Stimulated activated naive CD8-positive, alpha-beta T cell treated with anti-CD3 and anti-CD28 coated beads, Interleukin-15, amount 100 ng/mL, for 72 hours (primary cell): Measurements from ENCODE around the gene PLCB1.
A peak's percentile ranks its signal among the peaks of the same experiment; 100 is the strongest.
"Not testable (repeated sequence)": the region's sequence is repeated elsewhere in the genome, so short reads cannot be mapped to it uniquely, and the experiment has no call there.

Experiments
- ATAC-seq: fragments of 150-1000 bp; cut with Tn5 transposase; 2 replicates; pipeline ENCODE4 v1.10.0; 2021; ENCODE audit warnings: mild to moderate bottlenecking, moderate library complexity
- DNase-seq, 2 donors: peaks; one replicate each; pipeline ENCODE4 v3.0.0; 2021 to 2022
- H3K27ac Mint-ChIP-seq, 2 donors: one replicate each; pipeline ENCODE4 v1.8.0; 2022; ENCODE audit warnings: mild to moderate bottlenecking in 2 of 2, mixed read lengths in 2 of 2, moderate library complexity in 2 of 2
- H3K27me3 Mint-ChIP-seq: one replicate; pipeline ENCODE4 v1.8.0; 2022; ENCODE audit warnings: mixed read lengths
- H3K4me1 Mint-ChIP-seq: one replicate; pipeline ENCODE4 v1.8.0; 2022; ENCODE audit warnings: mild to moderate bottlenecking, mixed read lengths
- H3K4me3 Mint-ChIP-seq, 2 donors: one replicate each; pipeline ENCODE4 v1.8.0; 2022; ENCODE audit warnings: mild to moderate bottlenecking in 2 of 2, mixed read lengths in 2 of 2, moderate library complexity in 1 of 2
- H3K9me3 Mint-ChIP-seq, 2 donors: one replicate each; pipeline ENCODE4 v1.8.0; 2022; ENCODE audit warnings: mixed read lengths in 2 of 2

PLCB1 gene

DNA sequence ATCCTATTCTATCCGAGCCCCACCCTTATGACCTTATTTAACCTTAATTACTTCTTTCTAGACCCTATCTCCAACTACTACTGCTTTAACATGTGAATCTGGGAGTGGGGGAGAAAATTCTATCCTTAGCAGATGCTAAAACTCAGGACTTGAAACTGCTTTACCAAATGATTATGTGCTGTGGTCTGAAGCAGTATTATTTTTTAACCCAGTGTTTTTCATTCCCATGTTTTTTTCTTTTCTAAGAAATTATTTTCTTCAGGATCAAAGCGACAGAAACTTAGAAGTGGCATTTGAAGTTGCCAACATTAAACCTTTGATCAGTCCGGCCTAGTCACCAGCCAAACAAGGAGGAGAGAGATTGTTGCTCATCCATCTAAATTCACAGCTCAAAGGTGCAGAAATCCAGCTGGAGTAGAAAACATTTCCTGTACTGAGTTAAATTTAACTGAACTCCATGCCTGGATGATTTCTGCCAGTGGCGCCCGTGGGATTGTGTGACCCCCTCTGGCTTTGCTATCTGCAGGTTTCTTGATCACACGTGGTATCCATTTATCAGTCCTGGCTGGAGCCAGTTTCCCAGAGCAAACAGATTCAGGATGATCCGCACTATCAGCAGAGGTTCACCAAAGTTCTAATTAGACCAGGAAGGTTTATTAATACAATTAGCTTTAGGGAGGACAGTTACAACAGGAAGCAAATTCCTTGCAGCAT is 300.5 kb downstream of the PLCB1 start:
- ATAC-seq = no peak
- Mint-ChIP-seq H3K9me3 (no peaks in the 10 kb centered on the region), H3K27me3 (no peaks in the 10 kb centered on the region), H3K4me1 (peaks cover 6% of the 10 kb centered on the region), H3K4me3 (no peak overlapping the region), H3K27ac (no peak overlapping the region)
- no peak for DNase-seq

DNA sequence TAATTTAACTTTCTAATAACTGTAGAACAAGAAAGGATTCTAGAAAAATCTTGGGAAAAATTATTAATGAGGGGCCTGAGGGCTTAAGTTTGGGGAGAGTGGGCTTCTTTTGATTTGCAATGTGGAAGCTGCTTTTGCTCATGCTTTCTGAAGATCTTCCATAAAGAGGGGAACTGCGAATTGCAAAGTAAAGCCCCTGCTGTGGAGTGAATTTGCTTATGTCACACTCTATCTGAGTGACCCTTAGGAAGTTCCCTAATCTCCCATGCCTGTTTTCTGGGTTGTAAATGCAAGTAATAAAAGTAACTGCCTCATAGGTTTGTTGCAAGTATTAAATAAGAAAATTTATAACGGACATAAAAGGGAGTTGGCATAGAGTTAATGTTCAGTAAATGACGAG is 301.2 kb downstream of the PLCB1 start:
- no peak for DNase-seq
- Mint-ChIP-seq H3K4me1 (peaks cover 6% of the 10 kb centered on the region), H3K9me3 (no peaks in the 10 kb centered on the region), H3K27ac (no peak overlapping the region), H3K27me3 (no peaks in the 10 kb centered on the region), H3K4me3 (no peak overlapping the region)
- ATAC-seq = no peak

DNA sequence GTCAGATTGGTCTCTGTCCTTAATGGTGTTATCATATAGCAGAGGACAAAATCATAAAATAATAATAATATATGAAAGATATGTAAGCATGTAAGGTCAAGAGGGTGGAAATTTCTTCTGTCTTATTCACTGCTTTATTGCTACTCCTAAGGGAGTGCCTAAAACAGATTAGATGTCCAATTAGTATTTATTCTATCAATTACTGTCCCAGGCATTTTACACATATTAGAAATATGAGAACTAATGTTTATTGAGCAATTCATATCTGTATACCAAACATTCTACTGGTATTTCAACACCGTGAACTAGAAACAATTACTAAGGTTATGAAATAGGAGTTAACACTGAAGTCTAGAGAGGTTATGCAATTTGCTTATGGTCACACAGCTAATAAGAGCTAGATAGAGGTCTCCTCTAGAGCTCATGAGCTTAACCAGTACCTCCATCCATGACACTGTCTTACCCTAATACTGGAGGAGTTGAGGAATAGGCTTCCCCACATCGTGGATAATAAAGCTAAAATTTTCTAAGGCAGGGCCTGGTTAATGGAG is 302.3 kb downstream of the PLCB1 start:
- no peaks in the 10 kb centered on the region for H3K27me3 Mint-ChIP-seq
- no peak overlapping the region for H3K4me3 Mint-ChIP-seq
- H3K27ac Mint-ChIP-seq = no peak overlapping the region
- ATAC-seq (no peak), DNase-seq (no peak)
- no peaks in the 10 kb centered on the region for H3K4me1 Mint-ChIP-seq
- no peaks in the 10 kb centered on the region for H3K9me3 Mint-ChIP-seq

DNA sequence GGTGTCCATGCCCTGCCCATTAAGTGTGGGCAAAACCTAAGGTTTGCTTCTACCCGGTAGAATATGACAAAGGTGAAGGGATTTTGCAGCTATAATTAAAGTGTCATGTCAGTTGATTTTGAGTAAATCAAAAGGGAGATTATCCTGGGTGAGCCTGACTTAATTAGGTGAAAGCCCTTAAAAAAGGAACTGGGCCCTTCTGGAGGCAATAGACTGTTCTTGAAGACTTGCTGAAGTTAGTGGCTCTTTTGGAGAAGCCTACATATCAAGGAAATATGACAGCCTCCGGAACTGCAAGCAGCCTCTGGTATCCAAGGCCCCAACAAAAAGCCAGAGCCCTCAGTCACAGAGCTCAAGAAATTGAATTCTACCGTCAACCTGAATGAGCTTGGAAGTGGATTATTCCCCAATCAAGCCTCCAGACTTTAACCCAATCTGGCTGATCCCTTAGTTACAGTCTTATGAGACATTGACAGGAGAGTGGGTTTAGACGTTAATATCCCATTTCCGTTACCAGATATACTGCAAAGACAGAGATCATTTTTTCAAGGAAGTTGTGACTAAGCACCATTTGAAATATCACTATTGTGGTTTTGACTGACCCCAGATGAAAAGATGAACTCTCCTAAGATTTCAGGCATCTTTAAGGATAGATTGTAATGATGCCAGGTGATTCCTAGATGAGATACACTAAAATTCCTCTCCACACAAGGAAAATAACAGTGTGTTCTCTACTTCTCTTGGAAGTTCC is 303.4 kb downstream of the PLCB1 start:
- no peaks in the 10 kb centered on the region for H3K9me3 Mint-ChIP-seq
- no peak overlapping the region for H3K4me3 Mint-ChIP-seq
- H3K4me1 Mint-ChIP-seq = no peaks in the 10 kb centered on the region
- no peak overlapping the region for H3K27ac Mint-ChIP-seq
- H3K27me3 Mint-ChIP-seq = no peaks in the 10 kb centered on the region
- no peak for ATAC-seq
- no peak for DNase-seq

DNA sequence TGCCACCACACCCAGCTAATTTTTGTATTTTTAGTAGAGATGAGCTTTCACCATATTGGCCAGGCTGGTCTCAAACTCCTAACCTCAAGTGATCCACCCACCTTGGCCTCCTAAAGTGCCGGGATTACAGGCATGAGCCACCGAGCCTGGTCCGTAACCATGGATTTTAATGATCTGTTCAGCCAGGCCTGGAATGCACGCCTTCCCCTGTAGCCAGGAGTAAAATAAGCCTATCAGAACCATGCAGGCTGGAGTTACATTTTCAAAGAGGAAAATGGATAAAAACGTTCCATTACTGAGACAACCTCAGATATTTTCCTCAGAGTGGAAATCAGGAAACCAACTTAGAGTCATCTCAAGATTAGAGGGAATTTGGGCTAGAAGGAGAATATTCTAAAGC is 304.9 kb downstream of the PLCB1 start:
- not testable (repeated sequence) for H3K27ac Mint-ChIP-seq, H3K9me3 Mint-ChIP-seq, H3K4me3 Mint-ChIP-seq, H3K27me3 Mint-ChIP-seq, H3K4me1 Mint-ChIP-seq, DNase-seq, ATAC-seq

DNA sequence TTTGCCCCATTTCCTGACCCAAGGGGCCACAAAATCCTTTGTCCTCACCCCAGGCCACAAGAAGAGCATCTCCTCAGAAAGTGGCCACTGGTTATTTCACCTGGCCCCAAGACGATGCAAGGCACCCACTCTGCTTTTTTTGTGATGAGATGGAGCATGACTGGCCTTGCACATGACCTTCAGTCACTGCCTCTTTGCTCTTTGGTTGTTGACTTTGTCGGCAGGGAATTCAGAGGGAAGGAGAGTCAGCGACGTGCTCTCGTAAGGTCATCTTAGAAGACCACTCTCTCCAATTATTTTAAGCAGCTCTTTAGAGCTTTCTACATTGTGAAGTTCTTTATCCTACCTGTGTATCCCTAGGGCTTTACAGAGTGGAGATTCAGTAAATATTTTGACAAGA is 306.7 kb downstream of the PLCB1 start:
- ATAC-seq = no peak
- Mint-ChIP-seq H3K27me3 (no peaks in the 10 kb centered on the region), H3K9me3 (peaks cover 0 to 4% of the 10 kb centered on the region in 2 donors), H3K4me3 (no peak overlapping the region), H3K27ac (no peak overlapping the region), H3K4me1 (no peaks in the 10 kb centered on the region)
- DNase-seq = no peak

DNA sequence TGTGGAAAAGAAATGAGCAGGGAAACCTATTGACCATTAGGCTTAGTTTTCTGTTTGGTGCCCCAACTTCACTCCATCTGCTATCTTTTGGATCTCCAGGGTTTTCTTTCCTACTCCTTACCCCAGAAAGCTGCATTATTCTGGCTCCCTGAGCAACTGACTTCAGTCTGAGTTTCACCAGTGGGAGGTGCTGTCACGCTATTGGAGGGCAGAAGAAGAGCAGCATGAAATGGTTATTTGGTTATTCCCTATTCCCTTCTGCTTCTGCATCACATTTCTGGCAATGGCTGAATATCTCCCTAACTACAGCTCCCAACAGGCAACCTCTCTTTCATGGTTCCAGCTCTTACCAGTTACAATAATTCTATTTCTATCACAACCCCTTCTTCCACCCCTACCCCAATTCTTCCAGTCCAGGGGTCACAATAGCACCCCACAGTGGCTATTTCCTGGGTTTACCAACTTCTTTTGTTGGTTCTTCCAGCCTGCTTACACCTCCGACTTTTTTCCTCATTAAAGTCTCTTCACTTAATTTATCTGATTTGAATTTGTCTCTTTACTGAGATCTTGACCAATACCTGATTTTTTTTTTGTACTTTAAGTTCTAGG is 311.5 kb downstream of the PLCB1 start:
- no peaks in the 10 kb centered on the region for H3K27me3 Mint-ChIP-seq
- H3K9me3 Mint-ChIP-seq = peaks cover 0 to 7% of the 10 kb centered on the region in 2 donors
- no peaks in the 10 kb centered on the region for H3K4me1 Mint-ChIP-seq
- ATAC-seq = no peak
- H3K27ac Mint-ChIP-seq = no peak overlapping the region
- no peak for DNase-seq
- no peak overlapping the region for H3K4me3 Mint-ChIP-seq

DNA sequence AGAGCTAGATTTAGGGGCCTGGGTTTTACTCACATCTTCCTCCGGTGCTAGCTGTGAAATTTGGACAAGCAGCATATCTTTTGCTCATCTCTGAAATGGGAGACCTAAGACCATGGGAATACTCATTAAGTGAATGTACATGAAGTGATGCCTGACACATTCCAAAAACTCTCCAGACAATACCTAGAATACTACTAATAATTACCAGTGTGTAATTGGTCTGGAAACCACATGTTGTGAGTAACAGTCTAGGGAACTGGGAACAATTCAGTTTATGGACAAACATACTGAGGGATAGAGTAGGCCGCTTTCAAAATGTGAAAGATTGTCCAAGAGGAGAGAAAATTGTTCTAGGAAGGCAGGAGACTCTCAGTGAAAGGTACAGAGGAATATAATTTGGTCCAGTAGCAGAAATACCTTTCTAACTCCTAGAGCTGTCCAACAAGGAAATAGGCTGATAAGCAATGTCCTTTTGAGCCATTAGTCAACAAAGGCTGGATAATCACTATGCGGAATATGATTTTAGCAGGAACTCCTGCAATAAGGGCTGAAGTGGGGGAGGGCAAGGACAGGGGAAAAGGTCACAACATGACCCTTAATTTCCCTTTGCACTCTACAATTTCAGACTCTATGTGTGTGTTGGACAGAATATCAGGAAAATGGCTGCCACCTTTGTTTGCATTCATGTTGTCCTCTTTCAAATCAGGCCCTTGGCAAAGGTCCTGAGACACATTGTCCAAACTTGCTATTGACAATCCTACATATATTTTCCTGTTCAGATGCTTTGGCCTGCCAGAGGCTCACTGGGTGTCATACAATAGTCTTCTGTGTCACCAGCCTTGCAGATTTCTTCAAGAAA is 315.4 kb downstream of the PLCB1 start:
- DNase-seq (no peak), ATAC-seq (no peak)
- no peaks in the 10 kb centered on the region for H3K4me1 Mint-ChIP-seq
- no peaks in the 10 kb centered on the region for H3K27me3 Mint-ChIP-seq
- H3K4me3 Mint-ChIP-seq = no peak overlapping the region
- H3K9me3 Mint-ChIP-seq = peaks cover 0 to 7% of the 10 kb centered on the region in 2 donors
- H3K27ac Mint-ChIP-seq = no peak overlapping the region

DNA sequence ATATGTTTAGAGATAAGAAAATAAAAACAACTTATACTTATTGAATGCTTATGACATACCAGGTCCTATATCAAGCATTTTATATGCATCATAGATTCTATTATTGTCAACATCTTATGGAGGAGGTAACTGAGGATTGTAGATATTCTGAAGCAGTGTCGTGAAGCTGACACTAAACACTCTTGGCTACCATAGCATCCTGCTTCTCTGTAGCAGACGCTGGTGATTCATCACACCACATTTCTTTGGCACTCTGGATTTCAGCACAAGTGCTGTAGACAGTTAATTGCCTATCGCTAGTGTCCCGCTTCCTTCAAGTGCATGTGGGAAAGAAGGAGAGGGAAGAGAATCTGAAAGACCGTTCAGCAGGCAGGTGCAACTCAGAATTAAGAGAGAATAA is 317.1 kb downstream of the PLCB1 start:
- H3K27ac Mint-ChIP-seq = no peak overlapping the region
- no peaks in the 10 kb centered on the region for H3K9me3 Mint-ChIP-seq
- DNase-seq = no peak
- no peak for ATAC-seq
- no peaks in the 10 kb centered on the region for H3K4me1 Mint-ChIP-seq
- H3K27me3 Mint-ChIP-seq = no peaks in the 10 kb centered on the region
- H3K4me3 Mint-ChIP-seq = no peak overlapping the region

DNA sequence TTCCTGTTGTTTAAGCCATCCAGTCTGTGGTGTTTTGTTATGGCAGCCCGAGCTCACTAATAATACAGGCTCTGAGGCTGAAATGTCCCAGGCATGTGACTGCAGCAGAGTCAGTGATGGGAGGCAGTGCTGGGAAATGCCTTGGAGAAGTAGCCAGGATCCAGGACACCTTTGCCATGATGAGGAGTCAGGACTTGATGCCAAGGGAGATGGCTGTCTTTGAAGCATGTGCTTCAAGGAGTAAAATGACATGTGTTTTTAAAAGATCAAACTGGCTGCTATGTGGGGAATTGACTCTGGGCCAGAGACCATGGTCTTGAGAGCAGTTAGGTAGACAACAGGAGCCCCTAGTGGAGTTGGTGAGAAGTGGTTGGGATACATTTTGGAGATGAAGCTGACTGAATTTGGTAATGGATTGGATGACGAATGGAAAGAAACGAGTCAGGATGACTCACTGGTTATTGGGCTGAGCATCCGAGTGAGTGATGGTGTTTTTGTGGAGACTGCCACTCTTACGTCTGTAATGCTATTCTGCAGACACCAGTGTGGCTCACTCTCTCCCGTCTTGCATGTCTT is 322.2 kb downstream of the PLCB1 start:
- Mint-ChIP-seq H3K9me3 (no peaks in the 10 kb centered on the region), H3K27me3 (no peaks in the 10 kb centered on the region), H3K27ac (no peak overlapping the region), H3K4me3 (no peak overlapping the region), H3K4me1 (no peaks in the 10 kb centered on the region)
- ATAC-seq (peak; percentile 74), DNase-seq (peak in 1 of 2 donors; percentile 12)

DNA sequence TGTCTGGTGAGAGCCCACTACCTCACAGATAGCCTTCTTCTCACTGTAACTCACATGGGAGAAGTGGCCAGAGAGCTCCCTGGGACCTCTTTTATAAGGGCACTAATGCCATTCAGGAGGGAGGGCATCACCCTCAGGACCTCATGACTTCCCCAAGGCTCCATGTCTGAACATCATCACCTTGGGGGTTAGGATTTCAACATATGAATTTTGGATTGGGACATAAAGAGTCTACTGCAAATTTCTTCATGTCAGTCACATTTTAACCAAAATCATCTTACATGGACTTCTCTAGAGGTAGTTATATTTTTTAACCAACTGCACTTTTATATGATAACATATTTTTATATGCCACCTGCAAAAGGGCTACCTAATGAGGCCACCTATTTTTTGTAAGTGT is 324.7 kb downstream of the PLCB1 start:
- H3K27me3 Mint-ChIP-seq = no peaks in the 10 kb centered on the region
- no peak overlapping the region for H3K27ac Mint-ChIP-seq
- no peaks in the 10 kb centered on the region for H3K9me3 Mint-ChIP-seq
- DNase-seq = no peak
- no peak overlapping the region for H3K4me3 Mint-ChIP-seq
- no peaks in the 10 kb centered on the region for H3K4me1 Mint-ChIP-seq
- ATAC-seq = no peak

DNA sequence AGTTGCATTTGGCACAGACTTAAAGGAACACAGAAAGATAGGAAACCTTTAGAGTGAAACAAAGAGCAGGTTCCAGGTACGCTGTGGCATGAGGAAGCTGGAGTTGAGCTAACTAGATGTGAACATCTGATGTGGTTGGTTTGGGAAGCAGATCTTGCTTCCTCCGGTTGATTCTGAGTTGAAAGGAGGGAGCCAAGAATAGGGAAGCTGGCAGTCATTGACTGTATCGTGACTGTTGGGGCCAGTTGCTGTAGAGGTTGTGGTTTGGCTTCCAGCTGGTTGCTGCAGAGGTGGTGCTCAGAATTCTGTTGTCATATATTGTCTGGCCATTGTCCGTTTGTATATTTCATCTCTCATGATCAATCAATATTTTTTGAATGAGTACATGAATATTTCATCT is 325.9 kb downstream of the PLCB1 start:
- DNase-seq = no peak
- Mint-ChIP-seq H3K27ac (no peak overlapping the region), H3K27me3 (no peaks in the 10 kb centered on the region), H3K9me3 (no peaks in the 10 kb centered on the region), H3K4me3 (no peak overlapping the region), H3K4me1 (no peaks in the 10 kb centered on the region)
- no peak for ATAC-seq

DNA sequence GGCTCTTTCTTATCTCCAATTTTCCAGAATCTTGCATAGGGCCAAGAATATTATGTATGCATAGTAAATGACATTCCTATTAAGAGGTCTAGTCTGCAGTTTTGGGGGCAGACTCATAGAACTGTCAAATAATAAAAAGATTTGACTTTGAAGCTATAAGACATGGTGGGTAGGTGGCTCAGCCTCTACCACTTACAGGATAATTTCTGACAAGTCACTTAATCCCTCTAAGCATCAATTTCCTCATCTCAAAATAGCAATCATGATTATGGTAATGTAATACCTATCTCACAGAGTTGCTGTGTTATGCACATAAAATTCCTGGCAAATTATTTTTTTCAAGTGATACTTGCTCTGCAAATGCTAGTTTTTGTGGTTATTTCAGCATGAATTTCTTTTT is 329.1 kb downstream of the PLCB1 start:
- no peak for ATAC-seq
- H3K4me1 Mint-ChIP-seq = no peaks in the 10 kb centered on the region
- DNase-seq = no peak
- H3K27ac Mint-ChIP-seq = no peak overlapping the region
- H3K27me3 Mint-ChIP-seq = no peaks in the 10 kb centered on the region
- H3K4me3 Mint-ChIP-seq = no peak overlapping the region
- H3K9me3 Mint-ChIP-seq = peaks cover 7 to 9% of the 10 kb centered on the region in 2 donors

DNA sequence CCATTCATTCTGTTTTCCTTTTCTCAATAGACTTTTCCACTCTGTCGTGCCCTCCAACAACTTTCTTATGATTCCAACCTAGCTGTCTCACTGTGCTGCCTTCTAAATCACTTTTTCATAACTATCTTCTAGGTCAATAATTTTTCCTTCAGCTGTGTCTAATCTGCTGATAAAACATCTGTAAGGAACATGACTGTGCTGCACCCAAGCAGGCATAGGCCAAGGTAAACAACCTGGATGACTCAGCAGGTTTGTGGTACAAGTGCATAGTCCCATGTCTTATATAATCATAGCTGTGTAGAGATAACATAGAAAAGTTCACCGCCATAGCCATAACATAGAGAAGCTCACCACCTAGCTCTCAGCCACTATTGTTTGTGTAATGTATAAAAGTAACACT is 332.3 kb downstream of the PLCB1 start:
- DNase-seq (no peak), ATAC-seq (no peak)
- Mint-ChIP-seq H3K9me3 (peaks cover 7 to 15% of the 10 kb centered on the region in 2 donors), H3K4me3 (no peak overlapping the region), H3K27me3 (no peaks in the 10 kb centered on the region), H3K27ac (no peak overlapping the region), H3K4me1 (no peaks in the 10 kb centered on the region)

DNA sequence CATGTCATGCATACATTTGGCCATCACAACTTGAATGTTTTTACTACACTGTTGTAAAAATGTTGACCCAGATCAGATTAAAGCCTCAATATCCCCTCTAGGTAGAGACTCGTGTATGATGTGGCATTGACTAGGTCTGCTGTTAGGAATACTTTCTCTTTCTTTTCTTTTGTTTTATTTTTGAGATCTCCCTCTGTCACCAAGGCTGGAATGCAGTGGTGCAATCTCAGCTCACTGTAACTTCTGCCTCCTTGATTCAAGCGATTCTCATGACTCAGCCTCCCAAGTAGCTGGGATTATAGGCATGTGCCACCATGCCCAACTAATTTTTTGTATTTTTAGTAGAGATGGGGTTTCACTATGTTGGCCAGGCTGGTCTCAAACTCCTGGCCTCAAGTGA is 334.7 kb downstream of the PLCB1 start:
- not testable (repeated sequence) for H3K27ac Mint-ChIP-seq, H3K27me3 Mint-ChIP-seq, H3K4me1 Mint-ChIP-seq, ATAC-seq, DNase-seq, H3K4me3 Mint-ChIP-seq
- peaks cover 7 to 15% of the 10 kb centered on the region in 2 donors for H3K9me3 Mint-ChIP-seq
